Measurements from ENCODE around the gene PDHX.

- TF ChIP-seq EP300 (IDR thresholded peaks at IDR 0.05) (no peak), CTCF (IDR thresholded peaks at IDR 0.05) (no peak), POLR2A (IDR thresholded peaks at IDR 0.05) (no peak)
These were observed 118.0 kb downstream of the PDHX start for GRCh38 chr11:35034401-35034800.

All from upper lobe of left lung (tissue), 4 donors.